ENCODE data around the gene LAMA2.

DNA sequence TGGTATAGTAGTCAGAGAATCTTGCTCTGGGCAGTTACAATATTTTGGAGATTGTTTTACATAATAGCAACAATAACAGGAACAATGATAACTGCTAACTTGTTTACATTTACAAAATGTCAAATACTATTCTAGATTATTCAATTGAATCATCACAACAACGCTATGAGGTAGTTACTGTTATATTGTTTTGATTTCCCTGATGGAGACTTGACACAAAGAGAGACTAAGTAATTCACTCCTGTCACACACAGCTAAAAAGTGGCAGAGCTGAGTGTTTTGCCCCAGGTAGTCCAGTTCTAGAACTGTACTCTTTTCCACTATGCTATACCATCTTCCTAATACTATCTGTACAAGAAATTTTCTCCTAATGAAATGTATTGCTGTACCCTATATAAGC lies 356.1 kb downstream of the LAMA2 start:
- TF ChIP-seq, protein P1, sequence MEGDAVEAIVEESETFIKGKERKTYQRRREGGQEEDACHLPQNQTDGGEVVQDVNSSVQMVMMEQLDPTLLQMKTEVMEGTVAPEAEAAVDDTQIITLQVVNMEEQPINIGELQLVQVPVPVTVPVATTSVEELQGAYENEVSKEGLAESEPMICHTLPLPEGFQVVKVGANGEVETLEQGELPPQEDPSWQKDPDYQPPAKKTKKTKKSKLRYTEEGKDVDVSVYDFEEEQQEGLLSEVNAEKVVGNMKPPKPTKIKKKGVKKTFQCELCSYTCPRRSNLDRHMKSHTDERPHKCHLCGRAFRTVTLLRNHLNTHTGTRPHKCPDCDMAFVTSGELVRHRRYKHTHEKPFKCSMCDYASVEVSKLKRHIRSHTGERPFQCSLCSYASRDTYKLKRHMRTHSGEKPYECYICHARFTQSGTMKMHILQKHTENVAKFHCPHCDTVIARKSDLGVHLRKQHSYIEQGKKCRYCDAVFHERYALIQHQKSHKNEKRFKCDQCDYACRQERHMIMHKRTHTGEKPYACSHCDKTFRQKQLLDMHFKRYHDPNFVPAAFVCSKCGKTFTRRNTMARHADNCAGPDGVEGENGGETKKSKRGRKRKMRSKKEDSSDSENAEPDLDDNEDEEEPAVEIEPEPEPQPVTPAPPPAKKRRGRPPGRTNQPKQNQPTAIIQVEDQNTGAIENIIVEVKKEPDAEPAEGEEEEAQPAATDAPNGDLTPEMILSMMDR (IDR thresholded peaks at IDR 0.05; ENCODE audit: low read length): no peak
- TF ChIP-seq EZH2 (optimal IDR thresholded peaks at IDR 0.05; ENCODE audit: low read depth, low read length): no peak
- no peak for TF ChIP-seq EZH2phosphoT487 (IDR thresholded peaks at IDR 0.05; ENCODE audit: low read length)
